ENCODE results near the gene MZT2A.
"Not testable (repeated sequence)": the region's sequence is repeated elsewhere in the genome, so short reads cannot be mapped to it uniquely, and the experiment has no call there.

MZT2A gene

DNA sequence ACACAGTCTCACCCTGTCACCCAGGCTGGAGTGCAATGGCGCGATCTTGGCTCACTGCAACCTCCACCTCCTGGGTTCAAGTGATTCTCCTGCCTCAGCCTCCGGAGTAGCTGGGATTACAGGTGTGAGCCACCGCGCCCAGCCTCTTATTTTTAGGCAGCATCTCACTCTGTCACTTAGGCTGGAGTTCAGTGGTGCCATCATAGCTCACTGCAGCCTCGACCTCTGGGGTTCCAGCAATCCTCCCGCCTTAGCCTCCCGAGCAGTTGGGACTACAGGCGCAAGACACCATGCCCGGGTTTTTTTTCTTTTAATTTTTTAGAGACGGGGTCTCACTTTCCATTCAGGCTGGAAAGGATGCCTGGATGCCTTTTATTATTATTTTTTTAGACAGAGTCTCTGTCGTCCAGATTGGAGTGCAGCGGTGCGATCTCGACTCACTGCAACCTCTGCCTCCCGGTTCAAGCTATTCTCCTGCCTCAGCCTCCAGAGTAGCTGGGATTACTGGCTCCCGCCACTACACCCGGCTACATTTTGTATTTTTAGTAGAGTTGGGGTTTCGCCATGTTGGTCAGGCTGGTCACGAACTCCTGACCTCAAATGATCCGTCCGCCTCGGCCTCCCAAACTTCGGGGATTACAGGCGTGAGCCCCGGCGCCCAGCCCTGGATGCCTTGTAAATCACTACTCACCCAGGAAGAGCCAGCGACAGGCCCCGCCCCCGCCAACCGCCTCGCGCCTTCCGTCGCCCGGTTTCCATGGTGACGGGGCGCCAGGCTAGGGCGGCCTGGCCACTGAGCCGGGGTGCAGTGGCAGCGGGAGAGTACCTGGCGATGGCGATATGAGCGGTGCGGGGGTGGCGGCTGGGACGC, 35.2 kb upstream of the MZT2A start, which contains the start of gene CCDC74A:
Gene CCDC74A (plus strand): TSS at position 758 of the 871 bp plus-strand sequence. CDS start 83 bp downstream, at position 841.
- POLR2A ChIA-PET (ENCODE audit: low non-redundant PET); DNase-seq (ENCODE audit: low spot score): not testable (repeated sequence)
- peak within 1 kb of the TSS; percentile 73 for H3K27ac ChIP-seq
- CTCF ChIA-PET: interaction anchor here (1.3 kb wide), 1 partner anchor 35 kb away, joined by 4 read pairs; the partner anchor contains the start of gene MZT2A

DNA sequence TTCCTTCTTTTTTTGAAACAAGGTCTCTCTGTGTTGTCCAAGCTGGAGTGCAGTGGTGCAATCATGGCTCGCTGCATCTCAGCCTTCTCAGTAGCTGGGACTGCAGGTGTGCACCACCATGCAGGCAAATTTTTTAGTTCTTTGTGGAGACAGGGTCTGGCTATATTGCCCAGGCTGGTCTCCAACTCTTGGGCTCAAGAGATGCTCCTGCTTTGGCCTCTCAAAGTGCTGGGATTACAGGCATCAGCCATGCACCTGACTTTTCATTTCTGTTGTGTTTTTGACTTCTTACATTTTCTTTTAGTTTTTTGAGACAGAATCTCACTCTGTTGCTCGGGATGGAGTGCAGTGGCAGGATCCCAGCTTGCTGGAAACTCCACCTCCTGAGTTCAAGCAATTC, 33.1 kb upstream of the MZT2A start:
- CTCF ChIA-PET; POLR2A ChIA-PET (ENCODE audit: low non-redundant PET); H3K27ac ChIP-seq; DNase-seq (ENCODE audit: low spot score): not testable (repeated sequence)

DNA sequence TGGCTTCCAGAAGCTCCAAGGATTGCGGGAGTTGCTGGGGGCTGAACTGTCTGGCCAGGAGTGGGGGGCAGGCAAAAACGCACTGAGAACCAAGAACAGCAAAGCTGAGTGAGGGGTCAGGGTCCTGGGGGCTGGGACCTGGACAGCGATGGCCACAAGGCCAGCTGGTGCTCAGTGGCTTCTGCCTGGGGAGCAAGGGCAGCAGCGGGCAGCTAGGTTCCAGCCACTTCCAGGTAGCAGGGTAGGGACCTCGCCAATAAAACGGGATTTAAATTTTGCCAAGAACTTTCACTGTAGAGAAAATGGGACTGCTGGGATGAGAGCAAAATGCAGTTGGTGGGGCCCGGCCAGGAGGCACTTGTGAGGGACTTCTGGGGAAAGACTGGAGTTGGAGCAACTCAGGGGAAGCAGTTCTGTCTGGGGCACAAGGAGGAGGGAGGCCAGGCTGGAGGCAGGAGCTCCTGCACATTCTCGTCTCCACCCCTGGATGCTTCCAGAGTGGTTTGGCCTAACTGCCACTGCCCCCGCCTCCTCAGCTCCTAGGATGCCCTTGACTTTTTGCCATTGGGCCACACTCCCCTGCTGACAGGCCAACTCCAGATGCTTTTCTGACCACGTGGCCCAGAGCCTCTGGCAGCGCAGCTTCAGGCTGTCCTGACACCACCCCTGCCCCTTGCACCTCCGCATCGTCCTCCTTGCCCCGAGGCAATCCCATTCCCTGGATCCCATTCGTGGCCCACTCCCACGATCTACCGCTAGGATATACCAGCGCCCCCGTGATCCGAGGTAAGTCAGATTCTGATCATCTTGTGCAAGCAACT, 30.0 kb upstream of the MZT2A start:
- TF ChIP-seq, protein P1, sequence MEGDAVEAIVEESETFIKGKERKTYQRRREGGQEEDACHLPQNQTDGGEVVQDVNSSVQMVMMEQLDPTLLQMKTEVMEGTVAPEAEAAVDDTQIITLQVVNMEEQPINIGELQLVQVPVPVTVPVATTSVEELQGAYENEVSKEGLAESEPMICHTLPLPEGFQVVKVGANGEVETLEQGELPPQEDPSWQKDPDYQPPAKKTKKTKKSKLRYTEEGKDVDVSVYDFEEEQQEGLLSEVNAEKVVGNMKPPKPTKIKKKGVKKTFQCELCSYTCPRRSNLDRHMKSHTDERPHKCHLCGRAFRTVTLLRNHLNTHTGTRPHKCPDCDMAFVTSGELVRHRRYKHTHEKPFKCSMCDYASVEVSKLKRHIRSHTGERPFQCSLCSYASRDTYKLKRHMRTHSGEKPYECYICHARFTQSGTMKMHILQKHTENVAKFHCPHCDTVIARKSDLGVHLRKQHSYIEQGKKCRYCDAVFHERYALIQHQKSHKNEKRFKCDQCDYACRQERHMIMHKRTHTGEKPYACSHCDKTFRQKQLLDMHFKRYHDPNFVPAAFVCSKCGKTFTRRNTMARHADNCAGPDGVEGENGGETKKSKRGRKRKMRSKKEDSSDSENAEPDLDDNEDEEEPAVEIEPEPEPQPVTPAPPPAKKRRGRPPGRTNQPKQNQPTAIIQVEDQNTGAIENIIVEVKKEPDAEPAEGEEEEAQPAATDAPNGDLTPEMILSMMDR (conservative IDR thresholded peaks at IDR 0.05; ENCODE audit: low read depth): no peak
- POLR2A ChIA-PET (ENCODE audit: low non-redundant PET): no interaction called here
- CTCF ChIA-PET: no interaction called here
- no peak for DNase-seq (ENCODE audit: low spot score)
- no peak overlapping the region for H3K27ac ChIP-seq

DNA sequence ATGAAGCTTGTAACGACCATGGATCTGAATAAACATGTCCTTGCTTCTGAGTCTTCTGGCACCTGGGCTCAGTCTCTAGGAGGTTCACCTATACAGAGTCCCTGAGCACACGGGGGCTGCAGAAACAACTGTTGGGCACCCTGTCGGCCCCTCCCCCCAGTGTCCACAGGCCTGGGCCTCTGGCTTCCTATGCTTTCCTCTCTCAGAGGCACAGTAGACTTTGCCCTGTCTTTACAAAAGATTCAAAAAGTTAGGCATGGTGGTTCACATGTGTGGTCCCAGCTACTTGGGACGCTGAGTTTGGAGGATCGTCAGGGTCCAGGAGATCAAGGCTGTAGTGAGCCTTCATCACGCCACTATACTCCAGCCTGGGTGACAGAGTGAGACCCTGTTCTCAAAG, 29.3 kb upstream of the MZT2A start:
- CTCF ChIA-PET; H3K27ac ChIP-seq; DNase-seq (ENCODE audit: low spot score); POLR2A ChIA-PET (ENCODE audit: low non-redundant PET): not testable (repeated sequence)

DNA sequence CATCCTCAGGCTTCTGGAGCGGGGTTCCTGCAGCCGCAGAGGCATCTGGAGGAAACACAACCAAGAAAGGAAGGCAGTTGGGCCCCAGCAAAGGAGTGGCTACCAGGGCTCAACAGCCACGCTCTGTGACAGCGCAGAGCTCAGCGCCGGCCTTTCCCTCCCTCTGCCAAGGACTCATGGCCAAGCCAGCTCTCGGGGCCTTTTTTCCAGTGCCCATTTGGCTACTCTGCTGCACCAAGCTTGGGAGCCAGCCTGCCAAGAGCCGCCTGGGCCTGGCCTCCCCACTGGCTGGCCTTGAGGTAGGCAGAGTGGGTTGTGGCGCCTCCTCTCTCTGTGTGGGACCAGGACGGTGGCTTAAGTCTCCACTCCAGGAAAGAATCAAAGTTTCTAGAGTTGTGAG, 28.3 kb upstream of the MZT2A start:
- POLR2A ChIA-PET (ENCODE audit: low non-redundant PET): no interaction called here
- DNase-seq (ENCODE audit: low spot score): no peak
- H3K27ac ChIP-seq: no peak overlapping the region
- TF ChIP-seq, protein P1 (conservative IDR thresholded peaks at IDR 0.05; ENCODE audit: low read depth): no peak
- CTCF ChIA-PET: no interaction called here

DNA sequence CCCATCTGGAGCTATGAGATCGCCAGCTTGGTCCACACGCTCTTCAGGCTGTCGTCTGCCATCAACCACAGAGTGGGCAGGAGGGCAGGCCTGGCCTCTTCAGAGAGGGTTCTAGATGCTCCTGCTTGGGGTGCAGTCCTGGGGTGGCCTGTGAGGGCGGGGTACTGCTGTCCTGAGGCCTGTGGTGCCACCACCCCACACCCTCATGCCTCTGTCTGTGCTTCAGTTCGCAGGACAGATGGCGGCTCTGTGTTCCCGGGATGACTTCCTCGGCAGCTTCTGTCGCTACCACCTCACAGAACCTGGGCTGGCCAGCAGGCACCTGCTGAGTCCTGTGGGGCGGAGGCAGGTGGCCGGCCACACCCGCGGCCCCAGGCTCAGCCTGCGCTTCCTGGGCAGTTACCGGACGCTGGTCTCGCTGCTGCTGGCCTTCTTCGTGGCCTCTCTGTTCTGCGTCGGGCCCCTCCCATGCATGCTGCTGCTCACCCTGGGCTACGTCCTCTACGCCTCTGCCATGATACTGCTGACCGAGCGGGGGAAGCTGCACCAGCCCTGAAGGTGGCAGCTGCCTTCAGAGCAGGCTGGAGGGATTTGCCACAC, 27.8 kb upstream of the MZT2A start:
- POLR2A ChIA-PET (ENCODE audit: low non-redundant PET); H3K27ac ChIP-seq; CTCF ChIA-PET; DNase-seq (ENCODE audit: low spot score): not testable (repeated sequence)

DNA sequence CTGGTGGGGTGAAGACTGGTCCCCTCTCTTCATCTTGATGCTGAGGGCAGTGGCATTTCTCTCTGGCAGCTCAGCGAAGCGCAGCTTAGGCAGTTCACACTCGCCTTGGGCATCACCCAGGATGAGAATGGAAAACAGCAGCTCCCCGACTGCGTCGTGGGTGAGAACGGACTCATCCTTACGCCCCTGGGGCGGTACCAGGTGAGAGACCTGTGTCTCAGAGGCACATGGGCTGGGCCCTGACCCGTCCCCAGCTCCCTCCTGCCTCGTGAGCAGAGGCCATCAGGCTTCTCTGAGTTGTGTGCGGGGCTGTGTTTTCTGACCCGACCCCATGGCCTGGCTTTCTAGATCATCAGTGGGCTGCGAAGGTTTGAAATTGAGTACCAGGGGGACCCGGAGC, 27.3 kb upstream of the MZT2A start:
- POLR2A ChIA-PET (ENCODE audit: low non-redundant PET): no interaction called here

DNA sequence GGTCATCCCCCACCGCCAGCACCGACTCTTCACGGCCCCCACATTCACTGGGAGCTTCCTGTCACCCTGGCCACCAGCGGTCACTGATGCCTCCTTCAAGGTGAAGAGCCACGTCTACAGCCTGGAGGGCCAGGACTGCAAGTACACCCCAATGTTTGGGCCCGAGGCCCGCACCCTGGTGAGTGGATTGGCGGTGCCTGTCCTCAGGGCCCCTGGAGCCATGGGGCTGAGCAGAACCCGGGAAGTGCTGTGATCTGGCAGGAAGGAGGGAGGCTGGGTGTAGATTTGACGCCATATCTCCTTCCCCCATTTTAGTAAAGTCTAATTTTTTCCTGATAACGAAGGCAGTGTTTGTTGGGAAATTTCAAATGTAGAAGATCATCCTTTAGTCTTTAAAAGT, 26.3 kb upstream of the MZT2A start:
- H3K27ac ChIP-seq; POLR2A ChIA-PET (ENCODE audit: low non-redundant PET); CTCF ChIA-PET; DNase-seq (ENCODE audit: low spot score): not testable (repeated sequence)

More for the DNA sequence above, 27.3 kb upstream of the MZT2A start:
- CTCF ChIA-PET: no interaction called here
- TF ChIP-seq, protein P1 (conservative IDR thresholded peaks at IDR 0.05; ENCODE audit: low read depth): no peak
- DNase-seq (ENCODE audit: low spot score): no peak
- H3K27ac ChIP-seq: no peak overlapping the region

DNA sequence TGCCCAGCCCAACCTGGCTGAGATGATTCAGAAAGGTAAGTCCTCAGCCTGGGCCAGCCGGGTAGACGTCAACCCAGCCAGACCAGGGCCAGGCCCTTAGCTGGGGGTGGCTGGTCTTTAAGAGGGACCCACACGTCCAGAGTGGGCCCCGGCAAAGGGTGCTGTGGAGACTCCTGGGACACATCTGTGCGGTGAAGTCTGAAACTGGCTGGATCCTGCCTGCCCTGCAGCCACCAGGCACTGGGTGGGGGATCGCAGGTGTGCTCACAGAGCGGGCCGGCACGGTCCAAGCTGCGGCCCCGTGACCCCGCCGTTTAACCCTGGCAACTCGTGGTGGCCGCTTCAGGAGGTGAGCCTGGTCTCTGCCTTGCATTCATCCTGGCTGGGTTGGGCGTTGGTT, 25.7 kb upstream of the MZT2A start:
- POLR2A ChIA-PET (ENCODE audit: low non-redundant PET); CTCF ChIA-PET; H3K27ac ChIP-seq; DNase-seq (ENCODE audit: low spot score): not testable (repeated sequence)
